Endothelial cell of umbilical vein (primary cell): ENCODE results near the gene MCTP2. TPM values are rescaled to one million over a fixed set of nuclear protein-coding genes. Genes with fewer than 3 reads are reported as not detected.

ENCODE experiments used
- BruUV-seq: library from RNA; stranded (reverse); fragments of 400-500 nt; replicated peaks from 2 replicates; lab custom pipeline; 2021; lab: Mats Ljungman, UMichigan
- CTCF ChIA-PET: fragments of 300-600, 350-600 bp; sonication (Branson Sonifier 250); formaldehyde crosslinking; loops from one replicate; lab custom pipeline; 2021; ENCODE audit warnings: antibody characterized with exemption, inconsistent platforms; lab: Charles Lee
- POLR2A ChIA-PET: fragments of 300-600, 350-600 bp; sonication (Branson Sonifier 250); formaldehyde crosslinking; loops from one replicate; lab custom pipeline; 2021; ENCODE audit warnings: antibody characterized with exemption, inconsistent platforms; lab: Charles Lee
- DNase-seq: peaks from one replicate; pipeline ENCODE4 v3.0.0-alpha.2; 2011; ENCODE audit warnings: low read depth, low spot score
- FAIRE-seq: peaks from 2 replicates; lab custom pipeline; 2011; peaks lifted over from hg19 to GRCh38; lab: Jason Lieb, UNC
- H2AFZ ChIP-seq: 2 replicates; pipeline ENCODE4 v1.6.0; 2012; ENCODE audit warnings: low read depth, low read length, control low read depth, inconsistent platforms
- H3K27ac ChIP-seq: 2 replicates; pipeline ENCODE4 v1.5.1; 2011; ENCODE audit warnings: low read depth, mild to moderate bottlenecking, control low read depth, low read length, moderate library complexity; ENCODE audit not compliant: insufficient read depth
- H3K27me3 ChIP-seq, 2 experiments: 2 replicates each; pipeline versions ENCODE4 v1.6.0 to v1.6.1; 2011; ENCODE audit warnings: low read length in 2 of 2, mixed read lengths in 1 of 2; ENCODE audit not compliant: control insufficient read depth in 2 of 2, insufficient read depth in 2 of 2
- H3K36me3 ChIP-seq, 2 experiments: 2 replicates in 1 of 2; 3 replicates in 1 of 2; pipeline ENCODE4 v1.5.1; 2011; ENCODE audit warnings: low read length in 2 of 2, mild to moderate bottlenecking in 1 of 2, moderate library complexity in 1 of 2; ENCODE audit not compliant: control insufficient read depth in 2 of 2, insufficient read depth in 2 of 2; ENCODE audit errors: extremely low read depth in 1 of 2
- H3K4me1 ChIP-seq: 3 replicates; pipeline ENCODE4 v1.5.1; 2011; ENCODE audit warnings: mild to moderate bottlenecking, low read length; ENCODE audit not compliant: control insufficient read depth, insufficient read depth; ENCODE audit errors: extremely low read depth
- H3K4me2 ChIP-seq: 2 replicates; pipeline ENCODE4 v1.6.1; 2011; ENCODE audit warnings: low read length, control low read depth, mixed read lengths; ENCODE audit not compliant: insufficient read depth
- H3K4me3 ChIP-seq, 3 experiments: fragments of 200-600 bp in 1 of 3; sonication (generic), shearing (Covaris generic) in 1 of 3; replicated peaks in 1 of 3; 2 replicates each; pipeline ENCODE4 v1.5.1; 2011 to 2016; ENCODE audit warnings: control low read depth in 3 of 3, low read length in 3 of 3, mild to moderate bottlenecking in 2 of 3, inconsistent platforms in 1 of 3, low read depth in 1 of 3, moderate library complexity in 1 of 3; ENCODE audit not compliant: insufficient read depth in 1 of 3
- H3K79me2 ChIP-seq: 2 replicates; pipeline ENCODE4 v1.6.0; 2012; ENCODE audit warnings: low read length, inconsistent platforms; ENCODE audit not compliant: control insufficient read depth, insufficient read depth
- H3K9ac ChIP-seq: replicated peaks from 2 replicates; pipeline ENCODE3; 2011; ENCODE audit warnings: low read length, control low read depth; ENCODE audit not compliant: insufficient read depth; ENCODE audit errors: extremely low read depth
- H3K9me1 ChIP-seq: replicated peaks from 3 replicates; pipeline ENCODE4 v1.6.0; 2011; ENCODE audit warnings: mild to moderate bottlenecking, low read length; ENCODE audit not compliant: control insufficient read depth, insufficient read depth; ENCODE audit errors: extremely low read depth
- H3K9me3 ChIP-seq: replicated peaks from 2 replicates; pipeline ENCODE4 v1.5.1; 2012; ENCODE audit warnings: low read length, inconsistent platforms; ENCODE audit not compliant: control insufficient read depth, insufficient read depth
- H4K20me1 ChIP-seq: replicated peaks from 2 replicates; pipeline ENCODE3; 2011; ENCODE audit warnings: mild to moderate bottlenecking, low read length; ENCODE audit not compliant: control insufficient read depth, insufficient read depth; ENCODE audit errors: extremely low read depth
- CTCF ChIP-seq, 2 donors: IDR thresholded peaks; 1 replicate in 1 of 2; 2 replicates in 1 of 2; pipeline ENCODE4 v1.5.1; 2011; ENCODE audit warnings: low read length in 2 of 2, mild to moderate bottlenecking in 2 of 2, moderate library complexity in 2 of 2, control low read depth in 1 of 2, inconsistent platforms in 1 of 2, low read depth in 1 of 2; ENCODE audit not compliant: insufficient read depth in 1 of 2; ENCODE audit errors: extremely low read depth in 1 of 2
- EZH2 ChIP-seq: IDR thresholded peaks from 2 replicates; pipeline ENCODE4 v1.6.1; 2012; ENCODE audit warnings: borderline replicate concordance, low read depth, mild to moderate bottlenecking, moderate library complexity, low read length, inconsistent platforms; ENCODE audit not compliant: severe bottlenecking
- FOS ChIP-seq: IDR thresholded peaks from 2 replicates; pipeline ENCODE4 v1.6.1; 2011; ENCODE audit warnings: mild to moderate bottlenecking, low read length, moderate library complexity, borderline replicate concordance; ENCODE audit not compliant: insufficient read depth
- GATA2 ChIP-seq: IDR thresholded peaks from 2 replicates; pipeline ENCODE4 v1.7.0; 2011; ENCODE audit warnings: low read depth, mild to moderate bottlenecking, moderate library complexity, mixed read lengths, low read length; ENCODE audit not compliant: insufficient read length, insufficient read depth
- JUN ChIP-seq: IDR thresholded peaks from 2 replicates; pipeline ENCODE4 v1.6.1; 2011; ENCODE audit warnings: borderline replicate concordance, low read depth; ENCODE audit not compliant: insufficient read length, insufficient read depth
- MAX ChIP-seq: IDR thresholded peaks from 2 replicates; pipeline ENCODE4 v1.6.1; 2011; ENCODE audit not compliant: insufficient read depth, insufficient read length
- MYC ChIP-seq: IDR thresholded peaks from one replicate; pipeline ENCODE4 v1.6.1; 2011; ENCODE audit warnings: mild to moderate bottlenecking, low read depth, low read length
- POLR2A ChIP-seq: IDR thresholded peaks from 2 replicates; pipeline ENCODE4 v1.6.1; 2012; ENCODE audit warnings: low read depth, mild to moderate bottlenecking, control low read depth, low read length
- POLR2AphosphoS5 ChIP-seq: IDR thresholded peaks from 2 replicates; pipeline ENCODE4 v1.6.1; 2012; ENCODE audit warnings: low read depth, mild to moderate bottlenecking, control low read depth, low read length, moderate library complexity; ENCODE audit not compliant: insufficient read depth
- dilution Hi-C: fragments of 300-500 bp; cut with MboI; formaldehyde crosslinking; loops from one replicate; pipeline ENCODE4 v1.15.0; 2019; ENCODE audit warnings: low sequenced_read_pairs; ENCODE audit not compliant: extremely low pct_ligation_motif_present
- intact Hi-C: fragments of 100-400 bp; cut with micrococcal nuclease; formaldehyde crosslinking; loops from one replicate; pipeline ENCODE4 v1.10.0; 2022
- polyA plus RNA-seq, 4 experiments: library from polyadenylated mRNA; depleted of rRNA in 3 of 4; stranded (reverse) in 3 of 4; unstranded in 1 of 4; fragments of >200 nt; gene quantifications; 2 replicates each; pipeline versions ENCODE4 v1.2.1 to v1.2.3, GENCODE V29; 2011 to 2012; ENCODE audit warnings: missing spikeins in 1 of 4
- total RNA-seq: library from RNA; stranded (reverse); gene quantifications from 2 replicates; pipeline ENCODE4 v1.2.3, GENCODE V29; 2021

The MCTP2 gene
- total and polyA plus RNA-seq, 2 donors (not counting 3 experiments of a cell fraction or from before 2014, with no cell fraction given), result 0.01 to 0.75 TPM

- no peaks in the 10 kb centered on the region for H3K79me2 ChIP-seq
- no peaks in the 10 kb centered on the region for H3K36me3 ChIP-seq
- H3K27ac ChIP-seq, result no peak overlapping the region
- intact Hi-C loops, result no loop called here
- no peak overlapping the region for H3K4me3 ChIP-seq
- FAIRE-seq, result no peak
- dilution Hi-C loops, result no loop called here
- no peak overlapping the region for H2AFZ ChIP-seq
- DNase-seq, result no peak
- no peak overlapping the region for H3K4me2 ChIP-seq
- H4K20me1 ChIP-seq, result no peaks in the 10 kb centered on the region
- TF ChIP-seq JUN (no peak), GATA2 (no peak), MAX (no peak), EZH2 (no peak), MYC (no peak), CTCF (IDR thresholded peaks at IDR 0.05; ENCODE audit: extremely low read depth in 1 of 2, insufficient read depth in 1 of 2, low read depth in 1 of 2, low read length in 2 of 2) (no peak), POLR2AphosphoS5 (no peak), FOS (no peak), POLR2A (no peak)
- ChIA-PET POLR2A (no interaction called here), CTCF (no interaction called here)
- H3K9me1 ChIP-seq, result no peaks in the 10 kb centered on the region
- no TSS peak for BruUV-seq
- H3K27me3 ChIP-seq, result no peaks in the 10 kb centered on the region
- H3K9ac ChIP-seq, result no peak overlapping the region
- no peaks in the 10 kb centered on the region for H3K9me3 ChIP-seq
- H3K4me1 ChIP-seq, result no peaks in the 10 kb centered on the region
These were observed 247.4 kb downstream of the MCTP2 start for GRCh38 chr15:94478763-94479162.
